ENCODE measurements around the gene UNC13D.

DNA sequence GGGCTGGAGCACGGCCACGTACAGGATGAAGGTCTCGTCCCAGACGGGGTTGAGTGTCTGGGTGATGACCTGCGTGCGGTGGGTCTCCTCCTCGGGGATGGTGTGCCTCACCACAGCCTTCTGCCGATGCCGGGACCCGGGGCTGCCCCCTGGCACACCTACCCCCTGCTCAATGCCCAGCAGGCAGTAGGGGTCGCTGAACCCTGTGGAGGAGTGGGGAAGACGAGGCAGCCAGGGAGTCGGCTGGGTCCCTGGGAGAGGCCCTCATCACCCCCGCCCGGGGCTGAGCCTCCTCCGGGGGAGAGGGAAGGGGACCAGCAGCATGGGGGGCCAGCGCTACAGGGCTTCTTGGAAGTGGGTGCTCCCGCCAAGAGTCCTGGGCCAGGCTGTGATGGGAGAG lies 1.8 kb downstream of the UNC13D start:
- TF ChIP-seq ELK1 (IDR thresholded peaks at IDR 0.05; ENCODE audit: borderline replicate concordance, low read depth, low read length) = no peak
- TF ChIP-seq, protein P1, sequence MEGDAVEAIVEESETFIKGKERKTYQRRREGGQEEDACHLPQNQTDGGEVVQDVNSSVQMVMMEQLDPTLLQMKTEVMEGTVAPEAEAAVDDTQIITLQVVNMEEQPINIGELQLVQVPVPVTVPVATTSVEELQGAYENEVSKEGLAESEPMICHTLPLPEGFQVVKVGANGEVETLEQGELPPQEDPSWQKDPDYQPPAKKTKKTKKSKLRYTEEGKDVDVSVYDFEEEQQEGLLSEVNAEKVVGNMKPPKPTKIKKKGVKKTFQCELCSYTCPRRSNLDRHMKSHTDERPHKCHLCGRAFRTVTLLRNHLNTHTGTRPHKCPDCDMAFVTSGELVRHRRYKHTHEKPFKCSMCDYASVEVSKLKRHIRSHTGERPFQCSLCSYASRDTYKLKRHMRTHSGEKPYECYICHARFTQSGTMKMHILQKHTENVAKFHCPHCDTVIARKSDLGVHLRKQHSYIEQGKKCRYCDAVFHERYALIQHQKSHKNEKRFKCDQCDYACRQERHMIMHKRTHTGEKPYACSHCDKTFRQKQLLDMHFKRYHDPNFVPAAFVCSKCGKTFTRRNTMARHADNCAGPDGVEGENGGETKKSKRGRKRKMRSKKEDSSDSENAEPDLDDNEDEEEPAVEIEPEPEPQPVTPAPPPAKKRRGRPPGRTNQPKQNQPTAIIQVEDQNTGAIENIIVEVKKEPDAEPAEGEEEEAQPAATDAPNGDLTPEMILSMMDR (conservative IDR thresholded peaks at IDR 0.05; ENCODE audit: low read depth, low read length) = no peak
- TF ChIP-seq, protein P2, sequence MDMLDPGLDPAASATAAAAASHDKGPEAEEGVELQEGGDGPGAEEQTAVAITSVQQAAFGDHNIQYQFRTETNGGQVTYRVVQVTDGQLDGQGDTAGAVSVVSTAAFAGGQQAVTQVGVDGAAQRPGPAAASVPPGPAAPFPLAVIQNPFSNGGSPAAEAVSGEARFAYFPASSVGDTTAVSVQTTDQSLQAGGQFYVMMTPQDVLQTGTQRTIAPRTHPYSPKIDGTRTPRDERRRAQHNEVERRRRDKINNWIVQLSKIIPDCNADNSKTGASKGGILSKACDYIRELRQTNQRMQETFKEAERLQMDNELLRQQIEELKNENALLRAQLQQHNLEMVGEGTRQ (IDR thresholded peaks at IDR 0.05; ENCODE audit: low read depth, low read length) = no peak
- TF ChIP-seq RFX5 (IDR thresholded peaks at IDR 0.05; ENCODE audit: low read depth, low read length) = no peak
- no peak for TF ChIP-seq POLR2A (IDR thresholded peaks at IDR 0.05; ENCODE audit: low read depth, low read length)
- TF ChIP-seq BHLHE40 (IDR thresholded peaks at IDR 0.05; ENCODE audit: low read depth, low read length) = no peak
- TF ChIP-seq CEBPB (IDR thresholded peaks at IDR 0.05; ENCODE audit: low read depth, low read length) = no peak

Measured in IMR-90 (cell line).